GM12873 (cell line): ENCODE data around the gene SLC41A2.

ENCODE experiments used
- TF ChIP-seq, protein P1 (sequence below): IDR thresholded peaks from 2 replicates; pipeline ENCODE4 v1.5.1; 2012; ENCODE audit warnings: low read depth, mild to moderate bottlenecking, moderate library complexity, low read length, control low read depth; ENCODE audit not compliant: insufficient read depth; ENCODE audit errors: missing control alignments

The SLC41A2 gene

DNA sequence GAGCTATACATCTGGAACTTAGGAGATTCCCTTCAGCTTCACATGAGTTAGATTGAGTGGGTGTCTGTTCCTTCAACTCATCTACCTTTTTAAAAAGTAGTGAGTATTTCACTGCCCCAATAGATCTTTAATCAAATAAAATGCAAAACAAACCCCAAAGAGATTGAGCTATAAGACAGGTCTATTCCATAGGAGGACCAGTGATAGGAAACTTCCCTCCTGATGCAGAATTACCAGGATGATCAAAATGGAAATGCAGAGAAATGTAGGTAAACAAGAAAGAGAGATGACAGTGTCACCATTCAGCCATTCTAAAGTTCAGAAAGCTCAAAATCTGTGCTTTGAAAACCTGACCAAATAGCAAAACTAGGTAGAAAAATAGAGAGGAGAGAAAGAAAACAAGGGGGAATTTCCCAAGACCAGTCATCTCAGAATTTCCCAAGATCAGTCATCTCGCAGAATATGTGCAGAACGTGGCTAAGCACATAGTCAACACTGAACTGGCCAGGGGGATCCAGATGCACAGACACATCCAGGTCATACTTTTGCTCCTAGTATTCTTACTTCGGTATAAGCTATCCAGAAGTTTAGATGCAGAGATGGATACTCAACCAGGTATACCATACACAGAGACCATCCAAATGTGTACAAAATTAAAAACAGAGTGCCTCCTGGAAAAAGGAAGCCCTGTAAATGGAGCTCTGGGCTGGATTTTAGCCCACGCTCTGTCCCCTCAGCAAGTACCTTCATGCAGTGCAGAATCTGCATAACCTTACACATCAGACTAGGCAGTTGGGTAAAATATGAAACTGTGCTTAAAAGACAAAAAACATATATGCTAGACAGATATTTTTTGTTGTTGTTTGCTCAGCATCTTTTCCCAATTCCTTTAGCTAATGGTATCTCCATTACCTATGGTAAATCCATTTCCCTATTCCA lies 27.4 kb downstream of the SLC41A2 start:
- TF ChIP-seq, protein P1, sequence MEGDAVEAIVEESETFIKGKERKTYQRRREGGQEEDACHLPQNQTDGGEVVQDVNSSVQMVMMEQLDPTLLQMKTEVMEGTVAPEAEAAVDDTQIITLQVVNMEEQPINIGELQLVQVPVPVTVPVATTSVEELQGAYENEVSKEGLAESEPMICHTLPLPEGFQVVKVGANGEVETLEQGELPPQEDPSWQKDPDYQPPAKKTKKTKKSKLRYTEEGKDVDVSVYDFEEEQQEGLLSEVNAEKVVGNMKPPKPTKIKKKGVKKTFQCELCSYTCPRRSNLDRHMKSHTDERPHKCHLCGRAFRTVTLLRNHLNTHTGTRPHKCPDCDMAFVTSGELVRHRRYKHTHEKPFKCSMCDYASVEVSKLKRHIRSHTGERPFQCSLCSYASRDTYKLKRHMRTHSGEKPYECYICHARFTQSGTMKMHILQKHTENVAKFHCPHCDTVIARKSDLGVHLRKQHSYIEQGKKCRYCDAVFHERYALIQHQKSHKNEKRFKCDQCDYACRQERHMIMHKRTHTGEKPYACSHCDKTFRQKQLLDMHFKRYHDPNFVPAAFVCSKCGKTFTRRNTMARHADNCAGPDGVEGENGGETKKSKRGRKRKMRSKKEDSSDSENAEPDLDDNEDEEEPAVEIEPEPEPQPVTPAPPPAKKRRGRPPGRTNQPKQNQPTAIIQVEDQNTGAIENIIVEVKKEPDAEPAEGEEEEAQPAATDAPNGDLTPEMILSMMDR = no peak

DNA sequence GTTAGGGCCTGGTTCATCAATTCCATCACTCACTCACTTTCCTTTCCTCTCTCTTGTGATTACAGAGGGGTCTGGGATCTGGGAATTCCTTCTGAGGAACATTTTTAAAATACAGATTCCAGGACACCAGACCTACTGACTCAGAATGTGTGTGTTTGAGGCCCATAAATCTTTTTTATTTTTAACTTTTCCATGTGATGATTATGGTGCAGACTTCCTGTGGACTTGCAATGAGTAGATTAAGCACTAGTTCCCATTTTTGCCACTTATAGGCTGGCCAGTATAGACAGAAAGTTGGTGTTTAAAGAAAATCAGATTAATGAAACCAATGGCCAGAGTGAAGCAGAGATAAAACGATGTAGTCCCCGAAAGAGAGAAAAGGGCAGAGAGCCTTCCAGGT lies 28.1 kb downstream of the SLC41A2 start:
- TF ChIP-seq, protein P1 = no peak

DNA sequence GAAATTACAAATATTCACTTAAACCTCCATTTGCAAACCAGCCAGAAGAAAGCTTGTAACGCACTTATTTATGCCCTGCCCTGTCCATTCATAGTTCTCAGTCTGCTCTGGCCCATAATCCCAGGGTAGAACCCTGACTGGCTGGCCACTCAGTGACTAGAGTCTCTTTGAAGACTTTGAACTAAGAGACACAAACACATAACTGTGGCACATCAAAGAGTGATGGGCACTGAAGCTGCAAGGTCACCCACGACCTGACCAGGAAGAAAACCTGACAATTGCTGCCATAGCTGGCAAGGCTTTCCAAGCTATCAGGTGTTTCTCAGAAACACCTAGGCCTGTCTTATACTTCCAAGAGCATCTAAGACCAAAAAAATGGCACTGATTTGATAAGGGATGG lies 28.7 kb downstream of the SLC41A2 start:
- TF ChIP-seq, protein P1 = no peak

DNA sequence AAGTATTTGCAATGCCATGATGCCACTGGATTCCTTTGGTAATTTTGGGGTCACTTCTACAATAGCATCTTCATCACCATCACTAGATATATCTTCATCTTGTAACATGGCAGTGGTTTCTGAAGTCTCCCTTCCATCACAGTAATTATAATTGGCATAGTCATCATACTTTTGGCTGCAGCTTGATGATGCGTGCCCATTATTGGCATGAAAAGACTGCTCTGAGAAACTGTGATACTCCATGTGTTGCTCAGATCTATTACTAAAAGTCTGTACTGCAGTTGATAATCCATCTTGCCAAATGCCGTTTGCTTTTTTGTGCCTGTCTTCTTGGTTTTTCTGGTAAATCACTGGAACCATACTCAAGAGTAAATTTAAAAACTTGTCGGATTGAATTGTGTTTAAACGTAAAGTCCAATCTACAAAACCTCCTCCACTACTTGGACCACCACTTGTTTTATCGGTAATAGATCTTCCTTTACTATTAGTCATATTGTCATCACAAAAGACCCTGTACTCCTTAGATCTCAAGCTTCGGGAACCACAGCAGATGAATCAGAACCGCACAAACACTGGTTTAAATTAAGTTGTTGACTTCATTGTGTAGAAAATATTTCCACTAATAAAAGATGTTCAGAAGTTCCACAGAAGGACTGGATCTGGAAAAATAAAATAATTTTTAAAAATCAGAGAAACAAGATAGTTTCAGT lies 29.9 kb downstream of the SLC41A2 start:
- TF ChIP-seq, protein P1 = no peak

DNA sequence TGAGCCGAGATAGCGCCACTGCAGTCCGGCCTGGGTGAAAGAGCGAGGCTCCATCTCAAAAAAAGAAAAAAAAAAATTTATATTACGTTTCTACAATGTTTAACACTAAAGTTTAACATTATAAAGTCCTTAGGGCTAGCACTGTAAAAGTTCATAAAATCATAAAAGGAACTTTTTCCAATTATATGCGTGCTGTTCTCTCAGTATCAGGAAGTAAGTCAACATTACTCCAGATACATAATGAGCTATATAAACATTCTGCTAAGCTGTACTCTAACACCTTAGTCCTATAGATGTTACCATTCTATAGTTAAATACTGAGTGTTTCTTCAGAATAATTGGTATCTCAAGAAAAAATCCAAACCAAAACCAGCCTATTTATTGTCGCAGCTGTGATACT lies 32.6 kb downstream of the SLC41A2 start:
- TF ChIP-seq, protein P1 = no peak

DNA sequence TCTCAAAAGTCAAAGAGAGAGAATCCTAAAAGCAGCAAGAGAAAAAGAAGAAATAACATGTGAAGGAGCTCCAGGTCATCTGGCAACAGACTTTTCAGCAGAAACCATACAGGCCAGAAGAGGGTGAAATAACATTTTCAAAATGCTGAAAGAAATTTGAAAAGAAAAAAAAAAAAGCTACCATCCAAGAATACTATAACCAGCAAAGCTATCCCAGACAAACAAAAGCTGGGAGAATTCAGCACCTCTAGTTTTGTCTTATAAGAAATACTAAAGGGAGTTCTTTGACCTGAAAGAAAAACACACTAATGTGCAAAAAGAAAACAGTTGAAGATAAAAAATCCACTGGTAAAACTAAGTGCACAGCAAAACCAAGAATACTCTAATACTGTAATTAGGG lies 36.8 kb downstream of the SLC41A2 start:
- TF ChIP-seq, protein P1 = no peak

DNA sequence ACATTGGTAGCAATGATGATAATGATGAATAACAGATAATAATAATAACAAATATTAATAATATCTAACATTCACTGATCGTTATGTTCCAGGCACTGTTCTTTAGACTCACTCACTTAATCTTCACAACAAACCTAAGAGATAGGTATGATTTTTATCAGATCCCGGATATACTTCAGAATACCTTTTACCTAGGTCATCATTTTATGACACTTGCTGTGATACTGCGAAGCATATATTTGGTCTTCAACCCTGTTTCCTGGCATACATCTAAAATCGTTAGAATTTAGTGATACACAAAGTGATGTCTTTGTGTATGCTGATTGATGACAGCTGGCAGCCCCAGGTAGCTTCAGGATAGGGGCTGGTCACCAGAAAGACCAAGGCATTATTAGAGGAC lies 46.1 kb downstream of the SLC41A2 start:
- TF ChIP-seq, protein P1 = no peak
